Measurements from ENCODE around the gene NFKBIZ. TPM values are rescaled to one million over a fixed set of nuclear protein-coding genes. Genes with fewer than 3 reads are reported as not detected.

Gene NFKBIZ
- total and polyA plus RNA-seq, 9 of the 15 experiments (the other 6 are each of a cell fraction or from before 2014, with no cell fraction given) = 1.2 to 13.7 (median 5.7) TPM

DNA sequence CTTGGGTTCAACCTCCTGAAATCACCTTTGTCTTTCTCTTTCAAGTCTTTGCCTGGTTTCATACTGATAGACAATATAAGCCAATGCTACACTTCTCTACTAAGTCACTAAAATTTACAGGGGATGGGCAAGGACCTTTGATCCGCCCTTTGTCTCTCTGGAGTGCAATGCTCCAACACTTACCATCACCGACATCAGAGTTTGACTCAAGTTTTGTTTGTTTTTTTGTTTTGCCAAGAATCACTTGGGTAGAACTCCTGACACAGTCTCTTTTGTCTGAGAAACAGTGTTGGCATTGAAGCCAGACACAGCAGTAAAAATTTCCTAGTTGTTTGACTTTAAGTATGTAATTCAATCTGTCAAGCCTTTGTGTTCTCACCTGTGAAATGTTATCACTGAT is 29.3 kb downstream of the NFKBIZ start (continued):
- TF ChIP-seq, protein P1, sequence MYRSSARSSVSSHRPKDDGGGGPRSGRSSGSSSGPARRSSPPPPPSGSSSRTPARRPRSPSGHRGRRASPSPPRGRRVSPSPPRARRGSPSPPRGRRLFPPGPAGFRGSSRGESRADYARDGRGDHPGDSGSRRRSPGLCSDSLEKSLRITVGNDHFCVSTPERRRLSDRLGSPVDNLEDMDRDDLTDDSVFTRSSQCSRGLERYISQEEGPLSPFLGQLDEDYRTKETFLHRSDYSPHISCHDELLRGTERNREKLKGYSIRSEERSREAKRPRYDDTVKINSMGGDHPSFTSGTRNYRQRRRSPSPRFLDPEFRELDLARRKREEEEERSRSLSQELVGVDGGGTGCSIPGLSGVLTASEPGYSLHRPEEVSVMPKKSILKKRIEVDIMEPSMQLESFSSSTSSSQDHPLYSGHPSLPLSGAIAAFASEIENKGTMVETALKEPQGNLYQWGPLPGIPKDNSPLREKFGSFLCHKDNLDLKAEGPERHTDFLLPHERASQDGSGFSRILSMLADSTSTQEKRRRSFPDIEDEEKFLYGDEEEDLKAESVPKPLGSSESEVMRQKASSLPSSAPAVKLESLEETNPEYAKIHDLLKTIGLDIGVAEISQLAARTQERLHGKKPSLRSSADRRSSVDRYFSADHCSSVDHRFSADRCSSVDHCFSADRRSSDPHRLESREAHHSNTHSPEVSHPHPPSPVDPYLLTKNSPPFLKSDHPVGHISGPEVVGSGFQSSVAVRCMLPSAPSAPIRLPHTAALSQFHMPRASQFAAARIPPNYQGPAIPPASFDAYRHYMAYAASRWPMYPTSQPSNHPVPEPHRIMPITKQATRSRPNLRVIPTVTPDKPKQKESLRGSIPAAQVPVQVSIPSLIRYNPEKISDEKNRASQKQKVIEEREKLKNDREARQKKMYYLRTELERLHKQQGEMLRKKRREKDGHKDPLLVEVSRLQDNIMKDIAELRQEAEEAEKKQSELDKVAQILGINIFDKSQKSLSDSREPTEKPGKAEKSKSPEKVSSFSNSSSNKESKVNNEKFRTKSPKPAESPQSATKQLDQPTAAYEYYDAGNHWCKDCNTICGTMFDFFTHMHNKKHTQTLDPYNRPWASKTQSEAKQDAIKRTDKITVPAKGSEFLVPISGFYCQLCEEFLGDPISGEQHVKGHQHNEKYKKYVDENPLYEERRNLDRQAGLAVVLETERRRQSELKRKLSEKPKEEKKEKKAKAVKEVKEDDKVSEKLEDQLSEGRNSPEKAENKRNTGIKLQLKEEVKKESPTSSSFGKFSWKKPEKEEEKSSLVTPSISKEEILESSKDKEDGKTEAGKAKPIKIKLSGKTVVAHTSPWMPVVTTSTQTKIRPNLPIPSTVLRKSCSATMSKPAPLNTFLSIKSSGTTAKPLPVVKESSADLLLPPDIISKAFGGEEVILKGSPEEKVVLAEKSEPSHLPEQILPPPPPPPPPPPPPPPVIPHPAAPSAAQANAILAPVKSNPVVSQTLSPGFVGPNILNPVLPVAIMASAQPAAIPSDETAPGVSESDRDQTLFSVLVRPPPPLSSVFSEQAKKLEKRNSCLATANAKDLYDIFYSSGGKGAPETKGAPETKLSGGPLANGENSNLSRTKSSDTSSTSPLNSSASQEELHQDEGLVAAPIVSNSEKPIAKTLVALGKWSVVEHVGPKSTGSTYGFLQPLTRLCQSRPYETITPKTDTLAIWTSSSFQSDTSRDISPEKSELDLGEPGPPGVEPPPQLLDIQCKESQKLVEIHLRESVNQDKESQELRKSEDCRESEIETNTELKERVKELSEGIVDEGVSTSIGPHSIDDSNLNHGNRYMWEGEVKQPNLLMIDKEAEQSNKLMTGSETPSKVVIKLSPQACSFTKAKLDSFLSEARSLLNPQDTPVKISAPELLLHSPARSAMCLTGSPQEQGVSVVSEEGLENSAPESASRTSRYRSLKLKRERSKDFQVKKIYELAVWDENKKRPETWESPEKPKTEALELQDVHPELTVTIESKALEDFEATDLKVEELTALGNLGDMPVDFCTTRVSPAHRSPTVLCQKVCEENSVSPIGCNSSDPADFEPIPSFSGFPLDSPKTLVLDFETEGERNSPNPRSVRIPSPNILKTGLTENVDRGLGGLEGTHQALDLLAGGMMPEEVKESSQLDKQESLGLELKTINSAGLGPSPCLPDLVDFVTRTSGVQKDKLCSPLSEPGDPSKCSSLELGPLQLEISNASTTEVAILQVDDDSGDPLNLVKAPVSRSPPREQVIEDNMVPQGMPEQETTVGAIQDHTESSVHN (IDR thresholded peaks at IDR 0.05; ENCODE audit: borderline replicate concordance in 1 of 2, low read depth in 1 of 2) = no peak
- no peak for TF ChIP-seq ZNF175 (CRISPR knock-in tag; IDR thresholded peaks at IDR 0.05; ENCODE audit: low read depth)
- TF ChIP-seq, protein P2, sequence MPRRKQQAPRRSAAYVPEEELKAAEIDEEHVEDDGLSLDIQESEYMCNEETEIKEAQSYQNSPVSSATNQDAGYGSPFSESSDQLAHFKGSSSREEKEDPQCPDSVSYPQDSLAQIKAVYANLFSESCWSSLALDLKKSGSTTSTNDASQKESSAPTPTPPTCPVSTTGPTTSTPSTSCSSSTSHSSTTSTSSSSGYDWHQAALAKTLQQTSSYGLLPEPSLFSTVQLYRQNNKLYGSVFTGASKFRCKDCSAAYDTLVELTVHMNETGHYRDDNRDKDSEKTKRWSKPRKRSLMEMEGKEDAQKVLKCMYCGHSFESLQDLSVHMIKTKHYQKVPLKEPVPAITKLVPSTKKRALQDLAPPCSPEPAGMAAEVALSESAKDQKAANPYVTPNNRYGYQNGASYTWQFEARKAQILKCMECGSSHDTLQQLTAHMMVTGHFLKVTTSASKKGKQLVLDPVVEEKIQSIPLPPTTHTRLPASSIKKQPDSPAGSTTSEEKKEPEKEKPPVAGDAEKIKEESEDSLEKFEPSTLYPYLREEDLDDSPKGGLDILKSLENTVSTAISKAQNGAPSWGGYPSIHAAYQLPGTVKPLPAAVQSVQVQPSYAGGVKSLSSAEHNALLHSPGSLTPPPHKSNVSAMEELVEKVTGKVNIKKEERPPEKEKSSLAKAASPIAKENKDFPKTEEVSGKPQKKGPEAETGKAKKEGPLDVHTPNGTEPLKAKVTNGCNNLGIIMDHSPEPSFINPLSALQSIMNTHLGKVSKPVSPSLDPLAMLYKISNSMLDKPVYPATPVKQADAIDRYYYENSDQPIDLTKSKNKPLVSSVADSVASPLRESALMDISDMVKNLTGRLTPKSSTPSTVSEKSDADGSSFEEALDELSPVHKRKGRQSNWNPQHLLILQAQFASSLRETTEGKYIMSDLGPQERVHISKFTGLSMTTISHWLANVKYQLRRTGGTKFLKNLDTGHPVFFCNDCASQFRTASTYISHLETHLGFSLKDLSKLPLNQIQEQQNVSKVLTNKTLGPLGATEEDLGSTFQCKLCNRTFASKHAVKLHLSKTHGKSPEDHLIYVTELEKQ (CRISPR knock-in tag; IDR thresholded peaks at IDR 0.05) = no peak
- no peak for TF ChIP-seq IFI16 (CRISPR knock-in tag; IDR thresholded peaks at IDR 0.05)
